ENCODE data around the gene WDTC1.
"Not testable (repeated sequence)": the region's sequence is repeated elsewhere in the genome, so short reads cannot be mapped to it uniquely, and the experiment has no call there.

DNA sequence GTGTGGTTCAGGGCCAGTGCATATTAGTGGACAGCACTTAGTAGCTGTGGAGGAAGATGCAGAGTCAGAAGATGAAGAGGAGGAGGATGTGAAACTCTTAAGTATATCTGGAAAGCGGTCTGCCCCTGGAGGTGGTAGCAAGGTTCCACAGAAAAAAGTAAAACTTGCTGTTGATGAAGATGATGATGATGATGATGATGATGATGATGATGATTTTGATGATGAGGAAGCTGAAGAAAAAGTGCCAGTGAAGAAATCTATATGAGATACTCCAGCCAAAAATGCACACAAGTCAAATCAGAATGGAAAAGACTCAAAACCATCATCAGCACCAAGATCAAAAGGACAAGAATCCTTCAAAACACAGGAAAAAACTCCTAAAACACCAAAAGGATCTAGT lies 27.2 kb upstream of the WDTC1 start:
- TF ChIP-seq, protein P1, sequence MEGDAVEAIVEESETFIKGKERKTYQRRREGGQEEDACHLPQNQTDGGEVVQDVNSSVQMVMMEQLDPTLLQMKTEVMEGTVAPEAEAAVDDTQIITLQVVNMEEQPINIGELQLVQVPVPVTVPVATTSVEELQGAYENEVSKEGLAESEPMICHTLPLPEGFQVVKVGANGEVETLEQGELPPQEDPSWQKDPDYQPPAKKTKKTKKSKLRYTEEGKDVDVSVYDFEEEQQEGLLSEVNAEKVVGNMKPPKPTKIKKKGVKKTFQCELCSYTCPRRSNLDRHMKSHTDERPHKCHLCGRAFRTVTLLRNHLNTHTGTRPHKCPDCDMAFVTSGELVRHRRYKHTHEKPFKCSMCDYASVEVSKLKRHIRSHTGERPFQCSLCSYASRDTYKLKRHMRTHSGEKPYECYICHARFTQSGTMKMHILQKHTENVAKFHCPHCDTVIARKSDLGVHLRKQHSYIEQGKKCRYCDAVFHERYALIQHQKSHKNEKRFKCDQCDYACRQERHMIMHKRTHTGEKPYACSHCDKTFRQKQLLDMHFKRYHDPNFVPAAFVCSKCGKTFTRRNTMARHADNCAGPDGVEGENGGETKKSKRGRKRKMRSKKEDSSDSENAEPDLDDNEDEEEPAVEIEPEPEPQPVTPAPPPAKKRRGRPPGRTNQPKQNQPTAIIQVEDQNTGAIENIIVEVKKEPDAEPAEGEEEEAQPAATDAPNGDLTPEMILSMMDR (IDR thresholded peaks at IDR 0.05 in 8 of 11, conservative IDR thresholded peaks at IDR 0.05 in 3 of 11): not testable (repeated sequence)
- TF ChIP-seq POLR2A, POLR2AphosphoS5 (IDR thresholded peaks at IDR 0.05): not testable (repeated sequence)

Data from spleen (tissue), 7 donors.